LoVo (cell line): ENCODE data around the gene SLC17A1.
"Not testable (repeated sequence)": the region's sequence is repeated elsewhere in the genome, so short reads cannot be mapped to it uniquely, and the experiment has no call there.

Experiments
- DNase-seq: peaks from one replicate; pipeline ENCODE4 v3.0.0-alpha.2; 2016; ENCODE audit warnings: low spot score

Gene SLC17A1

GRCh38 chr6:25756382-25757363 lies 75.2 kb downstream of the SLC17A1 start:
- DNase-seq: no peak

GRCh38 chr6:25755483-25755882 lies 76.4 kb downstream of the SLC17A1 start:
- DNase-seq: peak; percentile 26

- DNase-seq: peak; percentile 4
Observed at GRCh38 chr6:25754535-25754934, 77.3 kb downstream of the SLC17A1 start, which contains the start of gene SLC17A4. TSS of gene SLC17A4 (plus strand) at chr6:25754742. CDS start at chr6:25761963, 7,221 bp downstream.

- no peak for DNase-seq
Observed at GRCh38 chr6:25753079-25753478, 78.8 kb downstream of the SLC17A1 start.

- DNase-seq: peak; percentile 11
Observed at GRCh38 chr6:25750906-25751305, 80.9 kb downstream of the SLC17A1 start.

- DNase-seq: no peak
Observed at GRCh38 chr6:25749837-25750236, 82.0 kb downstream of the SLC17A1 start.

GRCh38 chr6:25748601-25749517 lies 83.0 kb downstream of the SLC17A1 start:
- DNase-seq: not testable (repeated sequence)

GRCh38 chr6:25748049-25748448 lies 83.8 kb downstream of the SLC17A1 start:
- no peak for DNase-seq

- no peak for DNase-seq
Observed at GRCh38 chr6:25747477-25747876, 84.4 kb downstream of the SLC17A1 start.

- no peak for DNase-seq
Observed at GRCh38 chr6:25746968-25747367, 84.9 kb downstream of the SLC17A1 start.

- no peak for DNase-seq
Observed at GRCh38 chr6:25745836-25746235, 86.0 kb downstream of the SLC17A1 start.

- peak; percentile 64 for DNase-seq
Observed at GRCh38 chr6:25743868-25744267, 88.0 kb downstream of the SLC17A1 start.

GRCh38 chr6:25735261-25735660 lies 96.6 kb downstream of the SLC17A1 start:
- no peak for DNase-seq
